ENCODE measurements around the gene DEF6.

Gene DEF6

DNA sequence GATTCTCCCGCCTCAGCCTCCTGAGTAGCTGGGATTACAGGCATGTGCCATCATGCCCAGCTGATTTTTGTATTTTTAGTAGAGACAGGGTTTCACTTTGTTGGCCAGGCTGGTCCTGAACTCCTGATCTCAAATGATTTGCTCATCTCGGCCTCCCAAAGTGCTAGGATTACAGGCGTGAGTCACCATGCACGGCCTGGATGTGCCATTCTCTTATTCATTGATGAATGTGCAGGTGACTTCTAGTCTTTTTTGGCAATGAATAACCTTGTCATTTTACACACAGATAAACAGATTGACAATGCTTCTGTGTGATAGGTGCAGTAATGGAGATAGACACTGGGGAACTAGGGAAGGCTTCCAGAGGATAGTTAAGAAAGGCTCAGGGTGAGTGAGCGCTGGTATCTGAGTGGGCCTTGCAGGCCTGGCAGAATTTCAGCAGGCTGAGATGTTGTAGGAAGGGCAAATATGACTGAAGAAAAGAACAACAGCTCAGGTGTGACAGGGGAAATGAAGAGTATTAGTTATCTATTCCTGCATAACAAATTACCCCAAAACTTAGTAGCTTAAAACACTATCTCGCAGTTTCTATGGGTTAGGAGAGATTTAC, 68.1 kb downstream of the DEF6 start:
- TF ChIP-seq GATA2 (IDR thresholded peaks at IDR 0.05; ENCODE audit: low read depth, low read length) (no peak), GATA3 (IDR thresholded peaks at IDR 0.05; ENCODE audit: low read depth, low read length) (no peak)

DNA sequence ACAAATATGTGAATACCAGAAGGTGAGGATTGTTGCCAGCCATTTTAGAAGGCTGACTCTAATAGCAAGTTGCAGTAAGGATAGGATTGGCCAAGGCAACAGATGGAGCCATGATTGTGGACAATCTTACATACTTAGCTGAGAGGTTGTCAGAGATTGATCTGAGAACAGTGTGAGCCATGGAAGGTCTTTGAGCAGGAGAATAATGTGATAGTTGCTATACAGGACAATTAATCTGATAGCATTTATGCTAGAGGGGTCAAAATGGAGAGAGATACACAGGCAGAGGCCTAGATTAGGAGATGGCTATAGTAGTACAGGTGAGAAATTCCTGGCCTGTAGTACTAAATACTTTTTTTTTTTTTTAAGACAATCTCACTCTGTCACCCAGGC, 68.6 kb downstream of the DEF6 start:
- no peak for TF ChIP-seq GATA2 (IDR thresholded peaks at IDR 0.05; ENCODE audit: low read depth, low read length)
- TF ChIP-seq GATA3 (IDR thresholded peaks at IDR 0.05; ENCODE audit: low read depth, low read length), result no peak

GRCh38 chr6:35367646-35368037, 70.0 kb downstream of the DEF6 start:
- TF ChIP-seq GATA3 (IDR thresholded peaks at IDR 0.05; ENCODE audit: low read depth, low read length) (no peak), GATA2 (IDR thresholded peaks at IDR 0.05; ENCODE audit: low read depth, low read length) (no peak)

DNA sequence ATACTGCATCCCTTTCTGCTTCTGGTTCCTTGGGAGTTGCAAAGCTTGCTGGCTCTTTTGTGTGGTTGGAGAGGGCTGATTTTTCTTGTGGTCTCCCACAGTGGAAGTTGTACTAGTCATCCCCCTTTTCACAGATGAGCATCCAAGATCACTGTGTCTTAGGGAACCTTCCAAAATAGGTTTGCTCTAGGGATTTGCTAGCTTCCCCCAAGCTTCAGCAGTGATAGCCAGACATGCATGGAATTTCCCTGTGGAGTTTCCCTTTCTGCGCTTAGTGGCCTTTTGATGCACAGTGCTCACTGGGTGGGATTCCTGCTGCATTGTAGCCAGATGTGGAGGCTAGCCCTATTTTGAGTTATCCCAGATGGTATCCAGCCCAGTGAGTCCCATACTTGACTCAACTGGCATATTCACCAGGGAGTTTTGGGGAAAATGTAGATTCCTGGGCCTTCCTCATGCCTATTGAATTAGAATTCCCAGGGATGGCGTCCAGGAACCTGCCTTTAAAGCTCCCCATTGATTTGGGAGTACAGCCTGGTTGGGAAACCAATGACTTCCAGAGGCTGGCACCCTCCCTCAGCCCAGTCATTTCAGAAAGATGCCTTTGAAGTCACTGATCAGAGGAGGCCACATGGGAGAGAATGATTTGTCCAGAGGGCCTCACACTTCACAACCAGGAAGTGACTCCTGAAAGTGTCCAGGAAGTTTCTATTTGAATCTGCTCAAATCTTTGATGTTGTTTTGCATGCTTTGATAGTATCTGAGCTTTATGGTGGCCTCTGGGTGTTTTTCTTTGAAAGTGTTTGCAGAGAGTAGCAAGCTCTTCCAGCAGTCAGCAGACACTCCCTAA, 70.6 kb downstream of the DEF6 start:
- TF ChIP-seq GATA3 (IDR thresholded peaks at IDR 0.05; ENCODE audit: low read depth, low read length), result no peak
- TF ChIP-seq GATA2 (IDR thresholded peaks at IDR 0.05; ENCODE audit: low read depth, low read length), result no peak

GRCh38 chr6:35370124-35370741, 72.6 kb downstream of the DEF6 start:
- TF ChIP-seq GATA3 (IDR thresholded peaks at IDR 0.05; ENCODE audit: low read depth, low read length) (no peak), GATA2 (IDR thresholded peaks at IDR 0.05; ENCODE audit: low read depth, low read length) (no peak)

- TF ChIP-seq GATA3 (IDR thresholded peaks at IDR 0.05; ENCODE audit: low read depth, low read length) (no peak), GATA2 (IDR thresholded peaks at IDR 0.05; ENCODE audit: low read depth, low read length) (no peak)
Observed at GRCh38 chr6:35370785-35371493, 73.3 kb downstream of the DEF6 start.
